IMR-90 (cell line): ENCODE results near the gene TBPL2. TPM values are rescaled to one million over a fixed set of nuclear protein-coding genes. Genes with fewer than 3 reads are reported as not detected.

Experiments
- ATAC-seq: fragments of 200-7000 bp; cut with Tn5 transposase; 2 replicates; pipeline ENCODE4 v1.9.1; 2020; ENCODE audit warnings: low read depth, mild to moderate bottlenecking, moderate library complexity
- BruUV-seq: library from RNA; stranded (reverse); fragments of 400-500 nt; replicated peaks from 2 replicates; lab custom pipeline; 2021; lab: Mats Ljungman, UMichigan
- CTCF ChIA-PET: fragments of 300-600 bp; formaldehyde crosslinking; extraction: SDS; loops from one replicate; lab custom pipeline; 2021; ENCODE audit warnings: antibody characterized with exemption; lab: Yijun Ruan, JAX
- POLR2A ChIA-PET: fragments of 300-600 bp; sonication (Branson Sonifier 250); formaldehyde crosslinking; loops from one replicate; lab custom pipeline; 2022; ENCODE audit warnings: antibody characterized with exemption; ENCODE audit not compliant: unreplicated experiment; lab: Charles Lee
- DNase-seq: peaks from one replicate; pipeline ENCODE4 v3.0.0; 2013
- H2AFZ ChIP-seq: replicated peaks from 2 replicates; pipeline ENCODE3; 2013; ENCODE audit warnings: low read length, mild to moderate bottlenecking; ENCODE audit not compliant: poor library complexity
- H2AK5ac ChIP-seq: 2 replicates; pipeline ENCODE4 v1.6.1; 2013; ENCODE audit warnings: low read depth, low read length, inconsistent platforms
- H2AK9ac ChIP-seq: replicated peaks from 2 replicates; pipeline ENCODE3; 2013; ENCODE audit warnings: mild to moderate bottlenecking, low read depth, low read length, moderate library complexity; ENCODE audit not compliant: poor library complexity
- H2BK120ac ChIP-seq: 2 replicates; pipeline ENCODE4 v1.6.1; 2013; ENCODE audit warnings: low read depth, low read length, inconsistent platforms
- H2BK15ac ChIP-seq: 3 replicates; pipeline ENCODE4 v1.6.1; 2013; ENCODE audit warnings: low read depth, low read length, inconsistent platforms
- H2BK20ac ChIP-seq: 2 replicates; pipeline ENCODE4 v1.6.1; 2013; ENCODE audit warnings: low read depth, mild to moderate bottlenecking, inconsistent platforms, low read length, moderate library complexity
- H2BK5ac ChIP-seq: 2 replicates; pipeline ENCODE4 v1.6.1; 2013; ENCODE audit warnings: mild to moderate bottlenecking, low read depth, low read length, inconsistent platforms; ENCODE audit not compliant: poor library complexity, severe bottlenecking
- H3K14ac ChIP-seq: replicated peaks from 2 replicates; pipeline ENCODE4 v1.6.1; 2013; ENCODE audit warnings: low read depth, low read length, inconsistent platforms
- H3K18ac ChIP-seq: 2 replicates; pipeline ENCODE4 v1.6.1; 2013; ENCODE audit warnings: low read depth, low read length, control low read depth
- H3K23ac ChIP-seq: 2 replicates; pipeline ENCODE4 v1.6.1; 2013; ENCODE audit warnings: low read depth, low read length, inconsistent platforms
- H3K27ac ChIP-seq: 2 replicates; pipeline ENCODE4 v1.5.1; 2013; ENCODE audit warnings: mild to moderate bottlenecking, control low read depth, low read length; ENCODE audit not compliant: insufficient read depth
- H3K27me3 ChIP-seq: 2 replicates; pipeline ENCODE4 v1.6.1; 2013; ENCODE audit warnings: low read length; ENCODE audit not compliant: control insufficient read depth, insufficient read depth
- H3K36me3 ChIP-seq: 2 replicates; pipeline ENCODE4 v1.6.1; 2013; ENCODE audit warnings: low read length, mixed read lengths; ENCODE audit not compliant: control insufficient read depth, insufficient read depth
- H3K4ac ChIP-seq: 2 replicates; pipeline ENCODE4 v1.6.1; 2013; ENCODE audit warnings: low read depth, low read length, inconsistent platforms
- H3K4me1 ChIP-seq: 2 replicates; pipeline ENCODE4 v1.6.1; 2013; ENCODE audit warnings: low read length, mixed read lengths; ENCODE audit not compliant: control insufficient read depth, insufficient read depth
- H3K4me2 ChIP-seq: 2 replicates; pipeline ENCODE4 v1.6.1; 2013; ENCODE audit warnings: low read depth, mild to moderate bottlenecking, control low read depth, low read length, moderate library complexity
- H3K4me3 ChIP-seq: 2 replicates; pipeline ENCODE4 v1.5.1; 2013; ENCODE audit warnings: low read depth, mild to moderate bottlenecking, control low read depth, low read length, moderate library complexity; ENCODE audit not compliant: insufficient read depth
- H3K56ac ChIP-seq: 2 replicates; pipeline ENCODE4 v1.6.1; 2013; ENCODE audit warnings: low read length, inconsistent platforms; ENCODE audit not compliant: insufficient read depth; ENCODE audit errors: extremely low read depth
- H3K79me1 ChIP-seq, 2 experiments: 2 replicates each; pipeline ENCODE4 v1.6.1; 2013; ENCODE audit warnings: low read length in 2 of 2, inconsistent platforms in 1 of 2, low read depth in 1 of 2
- H3K9ac ChIP-seq: 2 replicates; pipeline ENCODE4 v1.6.1; 2013; ENCODE audit warnings: low read depth, low read length, control low read depth
- H3K9me1 ChIP-seq: 2 replicates; pipeline ENCODE4 v1.6.1; 2013; ENCODE audit warnings: low read length, inconsistent platforms; ENCODE audit not compliant: insufficient read depth
- H3K9me3 ChIP-seq: 2 replicates; pipeline ENCODE4 v1.6.1; 2013; ENCODE audit warnings: low read length; ENCODE audit not compliant: control insufficient read depth, insufficient read depth
- H4K20me1 ChIP-seq: 2 replicates; pipeline ENCODE4 v1.6.1; 2013; ENCODE audit warnings: low read length, inconsistent platforms; ENCODE audit not compliant: insufficient read depth
- H4K5ac ChIP-seq: 2 replicates; pipeline ENCODE4 v1.6.1; 2013; ENCODE audit warnings: mild to moderate bottlenecking, low read depth, low read length, control low read depth
- H4K8ac ChIP-seq, 2 experiments: 2 replicates each; pipeline ENCODE4 v1.6.1; 2013; ENCODE audit warnings: low read depth in 2 of 2, low read length in 2 of 2, control low read depth in 1 of 2, inconsistent platforms in 1 of 2
- H4K91ac ChIP-seq: 2 replicates; pipeline ENCODE4 v1.6.1; 2013; ENCODE audit warnings: low read depth, low read length, inconsistent platforms; ENCODE audit not compliant: insufficient read depth
- FOS ChIP-seq: fragments of 150-350 bp; IDR thresholded peaks from 2 replicates; pipeline ENCODE4 v1.6.1; 2016; ENCODE audit warnings: low read depth, low read length
- RAD21 ChIP-seq: IDR thresholded peaks from 2 replicates; pipeline ENCODE4 v1.6.1; 2012; ENCODE audit warnings: low read length, improper control_type of control experiment
- WGBS, 2 experiments: methylation state at CpG; one replicate each; pipeline versions ENCODE4 v1.1.5 to v1.1.7; 2013; ENCODE audit warnings: missing lambda C conversion rate in 2 of 2; ENCODE audit not compliant: insufficient read length in 1 of 2; ENCODE audit errors: extremely low coverage in 2 of 2; 5-methylcytosine and 5-hydroxymethylcytosine counted together
- dilution Hi-C: fragments of 300-500 bp; cut with HindIII; formaldehyde crosslinking; loops from one replicate; pipeline ENCODE4 v1.14.3; 2018; ENCODE audit warnings: low sequenced_read_pairs; ENCODE audit not compliant: unreplicated experiment
- in situ Hi-C: fragments of 300-500 bp; cut with MboI; formaldehyde crosslinking; loops from 3 replicates; pipeline ENCODE4 v1.14.3; 2019; ENCODE audit warnings: low sequenced_read_pairs, inconsistent platforms, mixed read lengths
- intact Hi-C: fragments of 100-400 bp; cut with micrococcal nuclease; formaldehyde crosslinking; loops from 2 replicates; pipeline ENCODE4 v1.10.0; 2022
- polyA plus RNA-seq, 3 experiments: library from polyadenylated mRNA; depleted of rRNA; stranded (reverse); fragments of >200 nt; gene quantifications; 2 replicates each; pipeline ENCODE4 v1.2.3, GENCODE V29; 2012; ENCODE audit warnings: low replicate concordance in 1 of 3
- total RNA-seq: library from RNA; depleted of rRNA; stranded (reverse); fragments of >200 nt; gene quantifications from 2 replicates; pipeline ENCODE4 v1.2.3, GENCODE V29; 2012
- TF ChIP-seq, protein P1 (sequence below): conservative IDR thresholded peaks from 2 replicates; pipeline ENCODE4 v1.5.1; 2012; ENCODE audit warnings: mild to moderate bottlenecking, low read depth, low read length, improper control_type of control experiment

TBPL2 gene
- total and polyA plus RNA-seq, 2 of the 4 experiments (the other 2 are of a cell fraction), result not detected

DNA sequence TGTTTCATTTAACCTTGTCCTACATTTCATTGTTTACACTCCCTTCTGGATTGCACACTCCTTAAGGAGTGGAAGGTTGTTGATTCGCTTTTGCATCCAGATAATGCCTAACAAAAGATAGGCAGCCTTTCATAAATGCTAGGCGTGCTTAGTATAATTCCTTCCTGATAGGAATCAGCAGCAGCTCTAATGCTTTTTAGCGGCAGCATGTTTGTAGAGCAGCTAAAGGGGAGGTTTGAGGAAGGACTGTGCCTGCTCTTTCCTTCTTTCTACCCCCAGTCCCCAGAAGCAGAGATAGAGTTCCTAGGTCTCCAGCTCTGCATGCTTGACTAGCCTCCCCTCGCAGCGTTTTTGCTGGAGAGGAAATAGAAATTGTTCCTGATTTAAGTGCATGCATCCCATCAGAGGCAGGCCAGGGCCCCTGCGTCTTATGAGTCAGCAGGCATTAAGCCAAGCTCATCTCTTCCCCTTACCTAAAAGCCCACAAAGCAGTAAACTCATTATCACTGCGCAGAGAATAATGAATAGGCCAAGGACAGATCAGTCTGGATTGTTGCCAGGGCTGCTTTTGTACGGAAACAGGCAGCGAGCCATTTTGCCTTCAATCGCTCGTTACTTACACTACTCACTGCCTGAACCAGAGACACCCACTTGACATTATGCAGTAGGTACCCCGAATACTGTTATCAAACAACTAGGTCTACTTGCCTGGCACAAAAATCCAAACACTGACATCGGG lies 14.0 kb upstream of the TBPL2 start:
- Histone ChIP-seq H3K23ac (no peak overlapping the region), H2AK5ac (no peak overlapping the region; the same call in 1 of the 2 replicates), H2BK5ac (no peak overlapping the region), H2BK120ac (peak overlapping the region; percentile 34), H3K27ac (peak overlapping the region; percentile 45; the same call in 1 of the 2 replicates), H2AFZ (peak overlapping the region; percentile 86), H3K9ac (no peak overlapping the region), H3K79me1 (no peaks in the 10 kb centered on the region), H3K4me1 (peaks cover 13% of the 10 kb centered on the region), H3K9me1 (peaks cover 3% of the 10 kb centered on the region; the same call in 1 of the 2 replicates), H3K18ac (peak overlapping the region; percentile 26), H4K8ac (peak overlapping the region in 1 of 2 experiments; percentile 22; a peak in 2 of 4 replicates), H2AK9ac (no peak overlapping the region), H3K56ac (no peak overlapping the region; the same call in 1 of the 2 replicates), H2BK20ac (0 out of 2 replicates have a peak overlapping the region, but pooled peaks have one; percentile 15), H4K91ac (no peak overlapping the region), H3K27me3 (peaks cover 2% of the 10 kb centered on the region; the same call in 1 of the 2 replicates), H3K4me3 (no peak overlapping the region), H3K9me3 (no peaks in the 10 kb centered on the region), H4K20me1 (no peaks in the 10 kb centered on the region), H3K4me2 (peak overlapping the region; percentile 77), H2BK15ac (no peak overlapping the region), H4K5ac (no peak overlapping the region; the same call in 1 of the 2 replicates), H3K4ac (0 out of 2 replicates have a peak overlapping the region, but pooled peaks have one; percentile 1), H3K36me3 (no peaks in the 10 kb centered on the region), H3K14ac (0 out of 2 replicates have a peak overlapping the region, but pooled peaks have one; percentile 0)
- POLR2A ChIA-PET, result no interaction called here
- intact Hi-C loops (no loop called here), in situ Hi-C loops (loop anchor here (5.0 kb wide), 1 partner anchor 1033 kb away; no protein-coding TSS in a partner anchor), dilution Hi-C loops (no loop called here)
- TF ChIP-seq FOS (0 out of 2 replicates have a peak, but pooled peaks have one; percentile 18), RAD21 (no peak)
- TF ChIP-seq, protein P1, sequence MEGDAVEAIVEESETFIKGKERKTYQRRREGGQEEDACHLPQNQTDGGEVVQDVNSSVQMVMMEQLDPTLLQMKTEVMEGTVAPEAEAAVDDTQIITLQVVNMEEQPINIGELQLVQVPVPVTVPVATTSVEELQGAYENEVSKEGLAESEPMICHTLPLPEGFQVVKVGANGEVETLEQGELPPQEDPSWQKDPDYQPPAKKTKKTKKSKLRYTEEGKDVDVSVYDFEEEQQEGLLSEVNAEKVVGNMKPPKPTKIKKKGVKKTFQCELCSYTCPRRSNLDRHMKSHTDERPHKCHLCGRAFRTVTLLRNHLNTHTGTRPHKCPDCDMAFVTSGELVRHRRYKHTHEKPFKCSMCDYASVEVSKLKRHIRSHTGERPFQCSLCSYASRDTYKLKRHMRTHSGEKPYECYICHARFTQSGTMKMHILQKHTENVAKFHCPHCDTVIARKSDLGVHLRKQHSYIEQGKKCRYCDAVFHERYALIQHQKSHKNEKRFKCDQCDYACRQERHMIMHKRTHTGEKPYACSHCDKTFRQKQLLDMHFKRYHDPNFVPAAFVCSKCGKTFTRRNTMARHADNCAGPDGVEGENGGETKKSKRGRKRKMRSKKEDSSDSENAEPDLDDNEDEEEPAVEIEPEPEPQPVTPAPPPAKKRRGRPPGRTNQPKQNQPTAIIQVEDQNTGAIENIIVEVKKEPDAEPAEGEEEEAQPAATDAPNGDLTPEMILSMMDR, result no peak
- WGBS, 2 experiments, result 5% methylated on average over 3 of the region's 13 CpGs; no CpG with 5 or more reads in 1 of the 2 experiments
- ATAC-seq, result peak; percentile 68
- CTCF ChIA-PET, result interaction anchor here (0.9 kb wide), 1 partner anchor 8 kb away, joined by 3 read pairs; no protein-coding TSS in a partner anchor
- BruUV-seq, result no TSS peak
- peak; percentile 86 for DNase-seq
